ENCODE measurements around the gene MRPL45.

MRPL45 gene

DNA sequence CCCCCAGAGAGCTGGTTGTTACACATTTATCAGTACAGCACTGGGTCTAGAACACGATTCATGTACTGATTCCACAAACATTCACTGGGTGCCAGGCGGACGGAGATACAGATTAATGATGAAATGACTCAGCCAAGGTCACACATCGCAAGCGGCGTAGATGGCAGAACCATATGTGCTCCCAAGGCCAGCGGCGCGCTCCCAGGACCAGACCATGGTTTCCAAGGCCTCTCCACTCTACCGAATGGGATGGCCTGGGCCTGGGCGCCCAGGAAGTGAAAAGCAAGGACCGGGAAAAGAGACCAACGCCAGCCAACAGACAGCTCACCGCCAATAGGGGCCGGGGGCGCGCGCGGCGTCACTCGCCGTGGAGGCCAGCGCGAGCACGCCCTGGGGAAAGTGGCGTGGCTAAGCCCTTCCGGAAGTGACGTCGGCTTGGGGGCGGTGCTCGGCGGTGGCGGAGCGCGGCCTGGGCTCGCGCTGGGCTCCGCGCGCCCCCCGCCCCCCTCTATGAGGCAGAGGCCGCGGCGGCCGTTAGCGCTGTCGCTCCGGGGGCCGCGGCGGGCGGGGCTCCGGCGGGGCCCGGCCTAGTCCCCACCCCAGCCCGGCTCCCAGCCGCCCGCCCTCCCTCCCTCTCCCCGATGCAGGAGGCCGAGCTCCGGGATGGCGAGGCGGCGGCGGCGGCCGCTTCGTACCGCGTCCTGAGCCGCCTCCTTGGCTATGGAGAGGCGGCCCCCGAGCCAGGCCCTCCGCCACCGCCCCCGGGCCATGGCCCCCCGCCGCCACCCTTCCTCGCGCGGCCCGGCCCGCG lies 54.6 kb downstream of the MRPL45 start, which contains the start of gene SOCS7:
Gene SOCS7 (plus strand): TSS at position 433 of the 811 bp plus-strand sequence. CDS start 209 bp downstream, at position 642.
- peak; percentile 96 for DNase-seq

DNA sequence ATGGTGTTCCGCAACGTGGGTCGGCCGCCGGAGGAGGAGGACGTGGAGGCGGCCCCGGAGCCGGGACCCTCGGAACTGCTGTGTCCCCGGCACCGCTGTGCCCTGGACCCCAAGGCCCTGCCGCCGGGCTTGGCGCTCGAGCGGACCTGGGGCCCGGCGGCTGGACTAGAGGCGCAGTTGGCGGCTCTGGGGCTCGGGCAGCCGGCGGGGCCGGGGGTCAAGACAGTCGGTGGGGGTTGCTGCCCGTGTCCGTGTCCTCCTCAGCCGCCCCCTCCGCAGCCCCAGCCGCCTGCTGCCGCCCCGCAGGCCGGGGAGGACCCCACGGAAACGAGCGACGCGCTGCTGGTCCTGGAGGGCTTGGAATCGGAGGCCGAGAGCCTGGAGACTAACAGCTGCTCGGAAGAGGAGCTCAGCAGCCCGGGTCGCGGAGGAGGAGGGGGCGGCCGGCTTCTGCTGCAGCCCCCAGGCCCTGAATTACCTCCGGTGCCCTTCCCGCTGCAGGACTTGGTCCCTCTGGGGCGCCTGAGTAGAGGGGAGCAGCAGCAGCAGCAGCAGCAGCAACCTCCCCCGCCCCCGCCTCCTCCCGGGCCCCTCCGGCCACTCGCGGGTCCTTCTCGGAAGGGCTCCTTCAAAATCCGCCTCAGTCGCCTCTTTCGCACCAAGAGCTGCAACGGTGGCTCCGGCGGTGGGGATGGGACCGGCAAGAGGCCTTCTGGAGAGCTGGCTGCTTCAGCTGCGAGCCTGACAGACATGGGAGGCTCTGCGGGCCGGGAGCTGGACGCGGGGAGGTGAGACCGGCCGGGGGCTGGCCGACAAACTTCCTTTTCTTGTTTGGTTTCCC lies 55.5 kb downstream of the MRPL45 start:
- DNase-seq, result peak; percentile 34

DNA sequence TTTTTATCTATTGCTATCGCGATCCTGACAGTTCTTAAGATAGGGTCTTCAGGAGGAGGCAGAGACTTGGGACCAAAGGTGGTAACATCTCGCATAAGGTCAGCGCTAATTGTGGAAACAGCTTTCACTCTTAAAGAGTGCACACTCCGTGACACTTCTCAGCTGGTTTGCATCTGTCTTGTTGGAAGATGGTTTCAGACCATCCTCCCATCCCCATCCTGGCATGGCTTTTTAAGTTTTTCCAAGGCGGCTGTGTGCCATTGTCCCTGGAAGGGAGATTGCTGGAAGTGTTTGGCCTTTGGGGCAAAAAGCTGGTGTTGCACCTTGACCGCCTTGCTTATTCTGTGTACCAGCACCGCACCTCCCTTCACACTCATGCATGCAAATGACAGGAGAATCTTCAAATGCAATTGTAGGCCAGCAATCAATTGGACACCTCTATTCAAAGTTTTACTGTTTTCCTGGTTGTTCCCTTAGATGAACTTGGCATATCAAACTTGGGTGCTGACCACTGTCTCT lies 56.2 kb downstream of the MRPL45 start:
- no peak for DNase-seq

DNA sequence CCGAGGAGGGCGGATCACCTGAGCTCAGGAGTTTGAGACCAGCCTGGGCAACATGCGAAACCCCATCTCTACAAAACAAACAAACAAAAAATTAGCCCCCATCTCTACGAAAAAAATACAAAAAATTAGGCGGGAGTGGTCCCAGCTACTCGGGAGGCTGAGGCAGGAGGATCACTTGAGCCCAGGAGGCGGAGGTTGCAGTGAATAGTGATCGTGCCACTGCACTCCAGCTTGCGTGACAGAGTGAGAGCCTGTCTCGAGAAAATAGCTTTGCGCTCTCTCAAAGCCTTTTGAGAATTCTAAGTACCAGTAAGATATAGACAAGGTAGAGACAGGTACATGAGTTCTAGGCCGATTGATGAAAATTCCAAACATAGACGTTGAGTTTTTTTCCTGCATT lies 56.7 kb downstream of the MRPL45 start:
- DNase-seq, result no peak

DNA sequence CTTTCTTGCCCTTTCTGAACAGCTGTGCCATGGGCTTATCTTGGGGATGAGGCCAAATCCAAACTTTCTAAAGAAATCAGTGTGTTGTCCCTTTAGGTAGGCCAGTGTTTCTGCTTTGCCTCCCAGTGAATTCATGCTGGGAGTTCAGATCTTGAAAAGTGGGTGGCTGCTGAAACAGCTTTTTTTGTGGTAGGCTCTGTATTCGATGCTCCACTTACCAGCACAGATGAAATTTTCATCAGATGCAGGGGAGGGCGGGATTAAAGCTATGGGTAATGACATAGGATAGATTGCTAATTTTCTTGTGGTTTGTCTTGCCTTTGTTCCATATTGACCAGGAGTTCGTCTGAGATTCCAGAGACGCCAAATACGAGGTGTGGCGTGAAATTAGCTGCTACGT lies 57.5 kb downstream of the MRPL45 start:
- DNase-seq, result no peak

DNA sequence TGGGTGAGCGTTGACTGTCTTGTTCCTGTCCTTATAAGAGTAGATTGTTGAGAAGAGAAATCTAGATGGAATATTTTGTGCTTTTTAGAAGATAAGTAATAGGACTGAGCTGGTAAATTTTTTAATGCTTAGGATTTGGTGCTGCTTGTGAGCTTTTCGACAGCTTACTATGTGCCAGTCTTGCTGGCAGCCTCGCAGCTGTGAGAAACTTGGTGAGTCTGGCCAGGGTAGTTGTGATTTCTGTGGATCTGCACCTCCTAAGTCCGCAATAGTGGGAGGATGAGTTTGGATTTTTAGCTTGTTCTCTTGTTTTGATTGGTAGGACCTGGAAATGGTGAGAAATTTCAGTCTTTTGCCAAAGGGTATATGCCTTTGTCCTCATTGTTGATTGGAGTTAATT lies 58.3 kb downstream of the MRPL45 start:
- no peak for DNase-seq

DNA sequence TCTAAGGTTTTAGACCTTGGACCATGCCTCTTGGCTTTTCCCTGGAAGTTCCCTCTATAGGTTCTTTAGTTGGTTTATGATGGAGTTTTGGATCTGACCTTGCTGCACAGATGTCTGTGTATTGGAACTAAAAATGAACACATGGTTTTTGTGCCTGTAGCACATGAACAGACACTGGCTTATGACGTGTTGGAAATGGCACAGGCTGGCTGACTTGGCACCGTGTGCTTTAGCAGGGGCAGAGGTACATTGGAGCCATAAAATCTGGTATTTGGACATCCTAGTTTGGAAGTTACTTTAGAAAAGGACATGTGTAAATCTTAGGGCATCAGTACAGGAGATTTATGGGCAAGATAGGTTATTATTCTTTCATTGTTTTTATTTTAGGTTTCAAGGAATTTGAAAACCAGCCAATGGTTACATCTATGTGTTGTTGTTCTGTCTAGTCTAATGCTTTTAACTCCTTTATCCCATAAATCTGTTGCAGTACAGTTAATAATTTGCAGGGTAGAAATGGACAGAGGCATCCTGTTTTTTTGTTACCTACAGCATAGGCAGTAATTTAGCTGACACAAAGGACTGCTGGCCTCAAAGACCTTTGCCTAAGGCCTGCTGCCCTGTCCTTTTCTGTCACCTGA lies 60.6 kb downstream of the MRPL45 start:
- DNase-seq, result no peak

DNA sequence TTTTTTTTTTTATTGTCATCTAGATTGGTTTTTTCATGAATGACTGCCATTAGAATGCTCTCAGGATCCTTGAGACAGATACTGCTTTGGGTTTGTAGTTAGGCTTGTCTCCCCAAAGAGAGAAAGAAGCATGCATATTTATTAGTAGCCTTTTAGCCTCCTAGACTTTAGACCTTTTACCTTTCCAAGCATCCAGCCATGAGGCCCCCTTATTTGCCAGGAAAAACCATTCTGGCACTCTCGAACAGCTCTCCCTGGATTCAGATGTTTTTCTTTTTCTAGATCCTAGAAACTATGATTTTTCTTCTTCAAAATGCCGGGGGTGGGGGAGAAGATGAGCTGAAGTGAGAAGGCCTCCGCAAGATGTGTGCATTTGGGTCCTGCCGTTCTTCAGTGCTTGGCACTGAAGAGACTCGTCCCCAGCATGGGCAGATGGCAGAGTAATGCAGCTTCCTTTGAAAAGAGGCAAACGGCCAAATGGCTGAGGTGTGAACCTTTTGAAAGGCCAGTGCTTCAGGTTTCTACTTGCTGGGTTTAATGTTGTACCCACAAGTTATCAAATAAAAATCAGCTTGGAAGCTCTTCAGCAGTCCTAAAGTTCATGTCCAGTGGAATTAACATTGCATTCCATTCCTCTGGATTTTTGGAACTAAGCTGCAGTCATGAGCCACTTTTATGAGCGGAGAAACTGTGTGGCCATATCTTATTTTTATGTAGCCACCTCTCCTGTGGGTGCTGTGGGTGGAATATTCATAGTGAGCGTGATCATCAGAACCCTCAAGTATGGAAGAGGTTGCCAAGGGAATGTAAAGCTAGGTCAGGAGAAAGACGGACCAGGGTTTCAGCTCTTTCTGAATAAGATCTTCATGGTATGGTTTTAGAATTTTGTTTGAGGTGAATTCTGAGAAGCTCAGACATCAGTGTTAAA lies 61.9 kb downstream of the MRPL45 start:
- no peak for DNase-seq

DNA sequence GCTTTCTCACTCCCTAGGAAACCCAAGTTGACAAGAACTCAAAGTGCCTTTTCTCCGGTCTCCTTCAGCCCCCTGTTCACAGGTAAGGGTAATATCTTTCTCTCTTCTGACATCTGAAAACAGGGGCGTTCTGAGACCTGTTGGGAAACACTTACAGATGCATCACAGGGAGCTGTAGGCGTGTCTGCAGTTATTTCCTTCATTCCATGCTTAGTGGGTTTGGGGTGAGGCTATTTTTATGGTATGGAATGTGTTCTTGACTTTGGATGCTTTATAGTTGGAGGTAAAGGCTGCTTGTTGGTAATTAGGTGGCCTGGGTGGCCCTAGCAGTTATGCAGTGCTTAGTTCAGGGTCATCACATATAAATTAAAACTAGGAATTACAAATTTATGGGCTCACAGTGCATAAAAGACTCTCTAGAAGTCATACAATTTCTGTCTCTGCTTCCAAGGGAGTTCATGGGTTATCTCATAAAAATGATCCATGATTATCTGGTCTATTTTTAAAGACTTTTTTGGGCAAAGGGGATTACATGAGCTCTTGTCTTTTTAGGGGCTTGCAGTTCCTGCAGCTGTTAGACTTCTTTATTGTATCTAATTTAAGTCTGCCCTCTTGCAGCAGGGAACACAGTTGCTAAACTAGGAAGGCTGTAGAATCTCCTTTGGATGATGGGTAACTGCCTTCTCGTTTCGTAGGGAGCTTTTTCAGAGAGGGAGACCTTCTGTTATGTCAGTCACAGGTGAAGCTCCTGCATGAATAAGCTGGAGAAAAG lies 64.9 kb downstream of the MRPL45 start:
- no peak for DNase-seq

DNA sequence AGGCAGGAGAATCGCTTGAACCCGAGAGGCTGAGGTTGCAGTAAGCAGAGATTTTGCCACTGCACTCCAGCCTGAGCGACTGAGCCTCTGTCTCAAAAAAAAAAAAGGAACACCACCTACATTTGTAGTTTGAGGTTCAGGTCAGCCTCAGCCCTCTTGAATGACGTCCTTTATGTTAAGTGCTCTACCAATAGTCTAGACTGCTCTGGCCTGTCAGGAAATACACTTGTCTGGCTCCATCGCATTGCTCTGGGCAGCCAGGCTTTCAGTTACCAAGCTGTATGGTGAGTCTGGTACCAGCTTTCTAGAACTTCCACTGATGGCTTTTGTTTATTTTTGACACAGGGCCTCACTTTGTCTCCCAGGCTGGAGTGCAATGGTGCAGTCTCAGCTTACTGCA lies 66.0 kb downstream of the MRPL45 start:
- DNase-seq, result no peak

DNA sequence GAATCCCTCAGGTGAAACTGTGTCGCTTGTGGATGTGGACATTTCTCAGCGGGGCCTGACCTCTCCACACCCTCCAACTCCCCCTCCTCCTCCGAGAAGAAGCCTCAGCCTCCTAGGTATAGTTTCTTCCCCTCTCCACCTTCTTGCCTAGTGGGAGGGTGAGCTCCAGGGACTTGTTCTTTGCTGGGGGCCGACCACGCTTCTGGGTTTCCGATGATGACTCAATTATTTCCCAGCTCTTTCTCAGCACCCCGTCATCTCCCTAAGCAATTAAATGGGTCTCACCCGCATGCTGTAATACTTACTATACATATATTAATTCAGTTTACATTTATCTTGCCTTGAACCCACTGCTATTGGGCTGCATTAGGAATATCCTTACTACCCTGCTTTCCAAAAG lies 67.8 kb downstream of the MRPL45 start:
- DNase-seq, result no peak

DNA sequence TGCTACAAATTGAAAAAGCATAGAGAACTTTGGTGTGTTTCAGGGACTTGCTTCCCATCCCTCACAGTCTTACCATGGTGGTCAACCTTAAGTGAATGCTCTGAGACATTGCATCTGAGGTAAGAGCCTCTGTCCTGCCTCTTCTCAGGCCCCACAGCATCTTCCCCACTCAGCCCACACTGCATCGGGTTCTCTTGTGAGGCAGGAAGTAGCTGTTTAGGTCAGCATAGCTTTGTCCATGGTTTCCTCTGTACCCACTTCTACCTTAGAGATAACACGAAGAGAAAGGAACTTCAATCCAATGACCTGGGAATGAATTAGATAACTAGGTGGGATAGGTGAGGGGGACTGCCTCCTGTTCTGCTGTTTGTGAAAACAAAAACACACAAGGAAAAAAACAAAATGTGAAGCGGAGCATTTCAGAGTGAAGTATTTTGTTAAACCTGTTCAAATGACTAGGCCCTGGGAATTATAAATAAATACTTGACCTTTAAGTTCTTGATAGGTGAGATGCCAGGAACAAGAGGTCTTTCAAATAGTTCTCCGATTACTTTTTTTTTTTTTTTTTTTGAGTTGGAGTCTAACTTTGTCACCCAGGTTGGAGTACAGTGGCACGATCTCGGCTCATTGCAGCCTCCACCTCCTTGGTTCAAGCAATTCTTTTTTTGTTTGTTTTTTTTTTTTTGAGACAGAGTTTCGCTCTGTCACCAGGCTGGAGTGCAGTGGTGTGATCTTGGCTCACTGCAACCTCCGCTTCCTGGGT lies 72.3 kb downstream of the MRPL45 start:
- no peak for DNase-seq
